ENCODE data around the gene CTIF.
A peak's percentile ranks its signal among the peaks of the same experiment; 100 is the strongest.

CTIF gene

DNA sequence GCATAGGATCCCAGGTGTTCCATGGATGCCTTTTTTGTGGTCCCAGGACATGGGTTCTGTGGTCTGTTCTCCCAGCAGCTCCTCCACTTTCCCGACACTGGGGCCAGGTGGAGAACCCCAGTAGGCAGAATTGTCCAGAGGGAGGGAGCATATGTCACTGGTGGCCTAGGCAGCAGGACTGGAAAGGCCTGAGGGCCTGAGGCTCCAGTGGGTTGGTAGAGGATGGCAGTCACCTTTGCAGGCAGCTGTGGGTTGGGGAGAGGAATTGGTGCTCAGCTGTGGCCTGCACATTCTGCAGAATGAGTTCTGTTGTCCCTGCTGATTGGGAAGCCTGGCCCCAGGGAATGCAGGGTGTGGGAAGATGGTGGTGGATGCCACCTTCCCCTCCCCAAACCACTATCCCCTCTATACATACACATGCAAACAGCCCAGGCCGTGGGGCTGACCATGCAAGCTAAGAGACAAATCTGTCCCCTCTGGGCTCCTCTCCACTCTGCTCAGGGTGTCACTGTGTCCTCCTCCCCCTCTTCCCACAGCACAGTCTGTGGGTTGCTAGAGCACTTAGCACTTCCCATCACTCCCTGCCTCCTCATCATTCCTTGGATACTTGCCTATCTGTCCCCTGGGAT, 11.4 kb downstream of the CTIF start:
- FAIRE-seq = no peak
- no peak for DNase-seq (ENCODE audit: low spot score)

DNA sequence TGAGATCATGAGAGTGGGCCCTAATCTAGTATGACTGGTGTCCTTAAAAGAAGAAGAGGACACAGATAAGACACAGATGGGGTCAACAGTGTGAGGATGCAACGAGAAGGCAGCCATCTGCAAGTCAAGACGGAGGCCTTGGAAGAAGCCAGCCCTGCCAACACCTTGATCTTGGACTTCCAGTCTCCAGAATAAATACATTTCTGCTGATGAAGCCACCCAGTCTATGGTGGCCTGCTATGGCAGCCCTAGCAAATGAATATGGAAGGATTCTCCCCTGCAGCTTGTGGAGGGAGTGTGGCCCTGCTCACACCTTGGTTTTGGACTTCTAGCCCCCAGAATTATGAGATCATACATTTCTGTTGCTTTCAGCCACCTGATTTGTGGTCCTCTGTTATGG, 12.3 kb downstream of the CTIF start:
- no peak for FAIRE-seq

DNA sequence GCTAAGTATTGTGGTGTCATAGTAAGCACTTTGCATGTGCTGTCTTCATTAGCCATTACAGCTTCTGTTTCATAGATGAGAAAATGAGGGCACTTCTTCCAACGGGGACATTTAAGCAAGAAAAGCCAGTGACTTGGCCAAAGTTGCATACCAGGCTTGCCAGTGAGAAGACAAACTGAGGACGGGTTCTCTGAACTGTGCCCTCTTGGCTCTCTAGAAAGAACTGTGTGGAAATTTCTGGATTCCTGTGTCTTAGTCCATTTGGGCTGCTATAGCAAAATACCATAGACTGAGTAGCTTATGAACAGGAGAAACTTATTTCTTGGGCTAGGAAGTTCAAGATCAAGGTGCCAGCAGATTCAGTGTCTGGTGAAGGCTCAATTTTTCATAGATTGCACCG, 13.3 kb downstream of the CTIF start:
- no peak for FAIRE-seq
- no peak for DNase-seq (ENCODE audit: low spot score)

More for the DNA sequence above, 12.3 kb downstream of the CTIF start:
- DNase-seq (ENCODE audit: low spot score) = no peak

DNA sequence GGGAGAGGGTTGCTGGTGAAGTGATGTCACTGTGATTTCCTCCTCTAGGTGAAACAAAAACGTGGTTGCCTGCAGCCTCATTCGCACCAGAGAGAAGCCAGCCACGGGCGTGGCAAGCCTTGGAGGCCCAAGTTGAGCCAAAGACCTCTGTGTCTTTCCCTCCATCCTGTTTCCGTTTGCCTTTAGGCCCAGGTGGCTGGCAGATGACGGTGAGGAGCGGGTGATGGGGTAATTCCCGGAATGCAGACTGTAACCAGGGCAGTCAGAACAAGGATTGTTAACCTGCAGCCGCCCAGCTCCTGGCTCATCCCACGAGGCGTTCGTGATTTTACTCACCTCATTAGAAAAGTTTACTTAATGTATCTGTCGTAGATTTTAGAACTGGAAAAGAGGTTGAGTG, 14.4 kb downstream of the CTIF start:
- no peak for FAIRE-seq
- no peak for DNase-seq (ENCODE audit: low spot score)

DNA sequence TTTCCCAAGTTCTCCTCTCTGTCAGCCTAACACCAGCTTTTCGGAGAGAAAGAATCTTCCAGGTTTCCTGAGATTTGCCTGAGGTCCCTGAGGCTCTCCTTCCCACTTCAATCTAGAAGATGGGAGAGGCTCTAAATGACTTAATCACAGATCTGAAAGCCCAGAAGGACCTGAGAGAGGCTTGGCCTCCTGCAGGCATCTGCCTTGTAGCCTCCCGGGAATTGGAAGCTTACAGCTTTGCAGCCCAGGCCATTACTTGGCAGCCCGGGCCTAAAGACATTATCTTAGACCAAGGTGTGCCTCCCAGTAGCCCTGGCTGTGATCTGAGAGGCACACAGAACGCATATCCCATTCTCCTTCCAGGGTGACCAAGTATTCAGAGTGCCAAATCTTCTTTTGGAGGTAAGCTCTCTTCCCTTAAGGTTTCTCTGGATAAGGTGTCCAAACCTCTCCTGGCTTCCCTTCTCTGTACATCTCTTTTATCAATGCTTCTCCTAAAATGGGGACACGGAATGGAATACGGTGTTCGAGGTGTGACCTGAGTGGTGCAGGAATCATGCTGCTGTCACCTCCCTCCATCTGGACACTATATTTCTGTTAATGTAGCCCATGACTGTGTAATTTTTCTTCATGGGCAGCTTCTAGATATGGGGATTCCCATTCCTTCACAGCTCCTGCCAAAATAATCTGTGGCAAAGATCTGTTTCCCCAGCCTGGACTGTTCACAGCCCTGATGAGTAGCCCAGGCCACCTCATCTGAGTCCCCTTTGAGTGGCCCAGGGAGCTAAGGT, 16.0 kb downstream of the CTIF start:
- no peak for DNase-seq (ENCODE audit: low spot score)
- FAIRE-seq = no peak

DNA sequence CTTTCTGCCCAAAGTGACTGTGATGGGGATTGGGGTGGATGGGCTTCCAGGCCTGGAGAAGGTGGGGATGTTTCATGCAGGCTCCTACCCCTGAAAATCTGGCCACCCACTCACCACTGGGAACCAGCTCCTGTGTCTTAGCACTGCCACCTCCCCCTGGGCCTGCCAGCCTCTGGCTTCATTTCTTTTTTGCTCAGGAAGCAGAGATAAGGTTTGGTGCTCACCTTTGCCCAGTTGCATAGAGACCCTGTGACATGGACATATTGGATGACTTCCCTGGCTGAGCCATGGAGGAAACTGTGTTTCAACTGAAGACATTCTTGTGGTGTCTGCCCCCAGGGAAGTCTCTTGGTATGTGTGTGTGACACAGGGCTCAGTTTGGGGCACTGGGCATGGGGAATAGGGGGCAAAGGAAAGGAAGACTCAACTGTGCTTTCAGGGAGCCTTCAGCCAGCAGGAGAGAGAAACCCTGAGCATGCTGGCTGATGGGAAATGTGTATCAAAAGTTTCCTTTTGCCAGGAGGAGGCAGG, 16.7 kb downstream of the CTIF start:
- FAIRE-seq (no peak), DNase-seq (ENCODE audit: low spot score) (no peak)

DNA sequence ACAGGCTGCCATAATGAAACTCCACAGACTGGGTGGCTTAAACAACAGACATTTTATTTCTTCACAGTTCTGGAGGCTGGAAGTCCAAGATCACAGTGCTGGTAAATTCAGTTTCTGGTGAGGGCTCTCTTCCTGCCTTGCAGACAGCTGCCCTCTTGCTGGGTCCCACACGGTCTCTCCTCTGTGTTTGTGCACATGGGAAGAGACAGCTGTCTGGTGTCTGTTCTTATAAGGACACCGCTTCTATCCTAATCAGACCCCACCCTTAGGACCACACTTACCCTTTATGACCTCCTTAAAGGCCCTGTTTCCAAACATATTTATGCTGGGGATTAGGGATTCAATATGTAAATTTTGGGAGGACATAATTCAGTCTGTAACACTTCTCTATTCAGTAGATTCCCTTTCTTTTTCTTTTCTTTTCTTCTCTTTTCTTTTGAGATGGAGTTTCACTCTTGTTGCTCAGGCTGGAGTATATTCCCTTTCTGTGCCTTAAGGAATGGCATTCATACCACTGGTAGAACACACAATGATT, 18.9 kb downstream of the CTIF start:
- FAIRE-seq (no peak), DNase-seq (ENCODE audit: low spot score) (no peak)

DNA sequence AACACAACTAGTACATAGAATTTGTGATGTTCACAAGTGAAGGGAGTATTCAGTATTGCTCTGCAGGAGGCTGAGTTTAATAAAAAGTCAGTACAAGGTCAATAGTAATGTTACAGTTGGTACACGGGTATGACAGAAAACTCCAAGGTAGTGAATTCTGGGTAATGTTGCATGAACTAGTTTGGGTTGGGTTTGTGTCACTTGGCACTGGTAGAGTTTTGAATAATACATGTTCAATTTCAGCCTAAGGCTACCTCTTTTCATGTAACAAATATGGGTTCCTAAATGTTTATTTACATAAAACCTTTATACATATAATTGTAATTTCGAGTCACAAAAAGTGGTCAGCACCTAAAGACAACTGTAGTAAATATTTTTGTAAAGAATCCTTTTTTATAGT, 19.4 kb downstream of the CTIF start:
- DNase-seq (ENCODE audit: low spot score) (no peak), FAIRE-seq (no peak)

DNA sequence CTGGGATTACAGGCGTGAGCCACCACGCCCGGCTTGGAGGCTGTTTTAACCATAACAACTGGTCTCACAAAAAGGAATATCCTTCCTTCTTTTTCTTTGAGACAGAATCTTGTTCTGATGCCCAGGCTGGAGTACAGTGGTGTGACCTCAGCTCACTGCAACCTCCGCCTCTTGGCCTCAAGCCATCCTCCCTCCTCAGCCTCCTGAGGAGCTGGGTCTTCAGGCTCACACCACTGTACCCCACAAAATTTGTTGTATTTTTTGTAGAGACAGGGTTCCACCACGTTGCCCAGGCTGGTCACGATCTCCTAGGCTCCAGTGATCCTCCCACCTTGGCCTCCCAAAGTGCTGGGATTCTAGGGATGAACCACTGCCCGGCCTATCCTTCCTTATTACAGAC, 21.7 kb downstream of the CTIF start:
- DNase-seq (ENCODE audit: low spot score) (no peak), FAIRE-seq (no peak)

DNA sequence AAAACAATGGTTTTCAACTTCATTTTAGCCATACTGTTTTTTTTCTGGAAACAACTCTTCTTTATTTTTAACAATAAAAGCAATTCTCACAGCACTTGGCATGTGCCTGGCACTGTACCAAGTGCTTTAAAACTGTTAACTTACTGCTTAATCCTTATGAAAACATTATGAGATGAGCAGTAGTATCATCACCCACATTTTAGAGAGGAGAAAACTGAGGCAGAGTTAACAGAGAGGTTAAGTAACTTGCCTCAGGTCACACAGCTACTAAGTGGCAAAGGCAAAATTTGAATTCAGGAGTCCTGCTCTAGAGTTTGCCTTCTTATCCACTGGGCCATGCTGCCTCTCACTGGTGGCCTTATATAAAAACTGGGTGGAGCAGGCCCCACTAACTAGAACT, 23.2 kb downstream of the CTIF start:
- no peak for FAIRE-seq

DNA sequence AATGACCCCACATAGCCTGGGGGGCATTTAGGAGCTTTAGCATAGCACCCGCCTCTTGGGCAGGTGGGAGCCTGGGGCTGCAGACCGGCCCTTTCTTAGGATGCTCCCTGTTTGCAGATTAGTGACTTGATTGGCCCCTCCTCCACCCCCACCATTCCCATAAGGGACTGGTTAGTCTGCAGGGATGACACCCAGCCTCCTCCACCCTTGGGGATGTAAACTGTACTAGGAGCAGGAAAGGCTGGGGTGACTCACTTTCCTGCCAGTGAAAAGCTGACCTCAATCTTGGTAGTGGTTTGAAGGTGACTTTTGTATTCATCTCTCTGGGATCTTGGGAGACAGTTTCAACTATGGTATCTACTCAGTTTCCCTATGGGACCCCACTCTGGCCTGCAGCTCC, 24.2 kb downstream of the CTIF start:
- DNase-seq (ENCODE audit: low spot score) = peak; percentile 70
- peak; percentile 72 for FAIRE-seq

More for the DNA sequence above, 23.2 kb downstream of the CTIF start:
- no peak for DNase-seq (ENCODE audit: low spot score)

DNA sequence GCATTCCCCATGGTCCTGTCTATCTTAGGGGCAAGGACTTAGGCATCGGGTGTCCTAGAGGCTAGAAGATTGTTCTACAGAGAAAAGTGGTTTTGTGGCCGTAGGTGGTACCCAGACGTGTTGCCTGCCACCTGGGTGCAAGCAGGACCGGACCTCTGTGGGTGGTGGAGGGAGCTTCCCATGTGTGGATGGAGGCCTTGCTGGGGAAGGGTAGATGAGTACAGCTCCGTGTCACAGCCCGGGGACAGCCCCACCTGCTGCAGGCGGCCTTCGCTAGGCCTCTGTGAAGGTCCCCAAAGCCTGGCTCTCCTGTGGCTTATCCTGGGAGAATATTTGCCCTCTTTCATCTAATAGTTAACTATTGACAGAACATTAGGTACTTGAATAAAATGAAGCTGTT, 25.3 kb downstream of the CTIF start:
- no peak for FAIRE-seq
- no peak for DNase-seq (ENCODE audit: low spot score)

DNA sequence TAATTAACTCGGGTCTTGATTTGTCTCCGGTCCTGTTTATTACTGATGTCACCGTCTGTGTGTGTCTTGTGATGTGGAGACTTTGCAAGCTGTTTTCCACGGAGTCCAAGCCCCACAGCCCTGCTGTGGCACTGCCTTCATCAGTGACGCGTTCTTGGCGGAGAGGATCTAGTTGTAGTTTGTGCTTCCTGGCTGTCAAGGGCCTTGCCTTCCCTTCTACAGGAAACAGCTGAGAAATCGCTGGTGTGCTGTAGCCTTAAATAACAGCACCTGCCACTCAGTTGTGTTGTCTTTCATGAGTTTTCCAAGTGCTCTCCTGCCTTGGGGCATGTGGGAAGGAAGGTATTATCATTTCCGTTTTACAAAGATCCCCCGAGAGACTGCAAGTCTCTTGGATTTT, 26.3 kb downstream of the CTIF start:
- no peak for DNase-seq (ENCODE audit: low spot score)

DNA sequence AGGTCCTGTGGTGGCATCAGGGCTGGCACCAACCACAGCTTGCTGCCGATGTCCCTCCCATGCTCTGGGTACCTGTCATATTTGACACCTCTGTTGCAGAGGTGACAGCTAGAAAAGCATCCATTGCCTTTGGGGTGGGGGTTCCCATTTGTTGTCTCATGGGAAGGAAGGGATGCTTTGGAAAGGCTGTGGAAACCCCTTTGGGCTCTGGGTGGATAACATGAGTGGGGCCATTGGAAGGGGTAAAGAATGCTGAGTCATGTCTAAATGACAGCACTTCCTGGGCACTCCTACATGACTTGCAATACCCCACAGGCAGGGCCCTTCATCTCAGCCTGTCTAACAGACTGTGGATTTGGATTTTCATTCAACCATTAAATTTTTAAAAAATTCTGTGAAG, 27.8 kb downstream of the CTIF start:
- peak; percentile 39 for DNase-seq (ENCODE audit: low spot score)
- FAIRE-seq = no peak

More for the DNA sequence above, 26.3 kb downstream of the CTIF start:
- no peak for FAIRE-seq

DNA sequence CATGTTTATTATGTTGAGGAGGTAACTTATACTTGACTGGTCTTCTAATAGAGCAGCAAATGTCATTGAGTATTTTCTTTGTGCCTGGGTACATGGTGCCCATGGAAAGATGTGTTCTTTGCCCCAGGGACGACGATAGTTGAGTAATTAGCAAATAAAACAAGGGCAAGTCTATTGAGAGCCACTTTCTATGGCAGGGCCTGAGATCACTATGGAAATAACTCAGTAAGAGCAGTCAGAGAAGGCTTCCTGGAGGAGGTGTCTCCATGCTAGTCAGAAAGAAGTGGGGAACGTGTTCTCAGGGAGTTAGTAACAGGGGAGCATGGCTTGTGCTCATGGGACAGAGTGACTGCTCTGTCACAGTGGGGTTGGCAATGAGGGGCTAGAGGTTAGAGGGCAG, 28.6 kb downstream of the CTIF start:
- DNase-seq (ENCODE audit: low spot score) = no peak
- no peak for FAIRE-seq

DNA sequence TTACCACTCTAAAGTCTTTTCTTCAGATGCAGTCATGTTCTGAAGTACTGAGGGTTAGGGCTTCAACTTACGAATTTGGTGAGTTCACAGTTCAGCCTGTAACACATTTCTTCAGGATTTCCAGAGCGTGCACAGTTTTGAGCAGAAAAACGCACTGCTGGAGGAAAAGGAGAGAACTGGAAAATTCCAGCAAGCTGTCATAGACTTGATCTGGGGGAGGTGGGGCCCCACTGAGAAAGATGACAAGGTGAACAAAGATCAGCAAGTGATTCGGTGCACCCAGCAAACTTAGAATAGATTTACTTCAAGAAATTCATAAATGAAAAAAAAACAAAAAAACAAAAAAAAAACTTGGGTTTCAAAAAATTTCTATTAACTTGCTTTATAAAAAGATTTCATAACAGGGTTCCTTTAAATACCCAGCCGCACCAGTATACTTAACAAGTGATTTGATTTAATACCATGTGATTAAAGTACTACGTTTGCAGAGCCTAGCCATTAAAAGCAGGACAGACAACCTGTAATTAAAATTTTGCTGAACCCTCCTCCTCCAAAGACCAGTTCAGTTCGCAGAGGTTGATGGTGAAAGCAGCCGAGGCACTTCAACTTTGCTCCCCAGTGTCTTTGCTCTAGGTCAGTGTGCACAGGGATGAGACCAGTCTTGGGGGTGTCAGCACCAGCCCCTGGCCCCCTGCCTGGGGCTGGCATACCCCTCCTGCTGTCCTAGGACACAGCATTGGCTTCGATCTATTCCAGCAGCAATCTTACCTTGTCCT, 30.5 kb downstream of the CTIF start:
- FAIRE-seq = no peak
- DNase-seq (ENCODE audit: low spot score) = no peak

DNA sequence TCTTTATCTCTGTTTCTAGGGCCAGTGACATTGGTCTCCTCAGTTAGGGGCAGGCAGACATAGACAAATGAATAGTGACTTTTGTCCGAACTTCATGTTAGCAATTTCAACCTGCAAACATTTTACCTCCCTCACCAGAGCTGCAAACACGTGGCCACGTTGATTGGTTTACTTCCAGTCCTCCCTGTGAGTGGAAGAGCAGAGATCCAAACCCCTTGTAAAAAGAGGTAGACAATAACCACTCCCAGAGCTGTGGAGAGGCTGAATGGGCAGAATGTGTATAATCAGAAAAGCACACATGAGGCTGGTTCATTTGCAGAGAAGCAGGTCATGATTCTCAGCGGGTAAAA, 31.1 kb downstream of the CTIF start:
- DNase-seq (ENCODE audit: low spot score) (no peak), FAIRE-seq (no peak)

DNA sequence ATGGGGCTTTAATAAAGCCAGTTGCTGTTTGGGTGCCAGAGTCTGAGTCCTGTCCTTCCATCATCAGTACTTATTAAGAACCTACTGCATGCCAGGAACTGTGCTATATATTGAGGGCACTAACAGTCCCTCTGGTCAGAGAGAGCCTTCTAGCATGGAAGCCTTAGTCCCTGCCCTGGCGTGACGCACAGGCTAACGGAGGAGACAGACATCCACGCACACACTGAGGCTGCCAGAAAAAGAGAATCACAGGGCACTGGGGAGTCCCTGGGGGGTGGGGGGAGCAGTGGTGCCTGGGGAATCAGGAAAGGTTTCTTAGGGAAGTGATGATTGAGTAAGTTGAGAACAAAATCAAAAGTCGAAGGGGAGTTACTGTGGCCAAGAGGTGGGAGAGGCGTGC, 31.5 kb downstream of the CTIF start:
- DNase-seq (ENCODE audit: low spot score) = no peak
- no peak for FAIRE-seq

DNA sequence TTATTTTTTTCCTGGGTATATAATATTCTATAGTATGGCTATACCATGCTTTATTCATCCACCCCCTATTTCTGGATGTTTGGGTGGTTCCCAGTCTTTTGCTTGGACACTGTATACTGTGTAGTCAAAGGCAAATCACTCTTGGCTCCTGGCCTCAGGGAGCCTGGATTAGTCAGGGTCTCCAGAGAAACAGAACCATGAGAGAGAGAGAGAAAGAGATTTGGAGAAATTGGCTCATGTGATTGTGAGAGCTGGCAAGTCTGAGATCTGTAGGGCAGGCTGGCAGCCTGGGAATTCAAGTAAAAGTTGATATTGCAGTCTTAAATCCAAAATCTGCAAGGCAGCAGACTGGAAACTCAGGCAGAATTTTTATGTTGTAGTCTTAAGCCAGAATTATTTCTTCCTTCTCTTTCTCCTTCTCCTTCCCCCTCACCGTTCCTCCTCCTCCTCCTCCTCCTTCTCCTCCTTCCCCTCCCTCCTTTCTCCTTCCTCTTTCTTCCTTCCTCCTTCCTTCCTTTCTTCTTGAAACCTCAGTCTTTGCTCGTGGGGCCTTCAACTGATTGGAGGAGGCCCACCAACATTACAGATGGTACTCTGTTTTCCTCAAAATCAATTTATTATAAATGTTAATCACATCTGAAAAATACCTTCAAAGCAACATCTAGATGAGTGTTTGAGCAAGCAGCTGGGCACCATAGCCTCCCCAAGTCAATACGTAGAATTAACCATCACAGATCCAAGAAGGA, 33.0 kb downstream of the CTIF start:
- DNase-seq (ENCODE audit: low spot score) (no peak), FAIRE-seq (no peak)

DNA sequence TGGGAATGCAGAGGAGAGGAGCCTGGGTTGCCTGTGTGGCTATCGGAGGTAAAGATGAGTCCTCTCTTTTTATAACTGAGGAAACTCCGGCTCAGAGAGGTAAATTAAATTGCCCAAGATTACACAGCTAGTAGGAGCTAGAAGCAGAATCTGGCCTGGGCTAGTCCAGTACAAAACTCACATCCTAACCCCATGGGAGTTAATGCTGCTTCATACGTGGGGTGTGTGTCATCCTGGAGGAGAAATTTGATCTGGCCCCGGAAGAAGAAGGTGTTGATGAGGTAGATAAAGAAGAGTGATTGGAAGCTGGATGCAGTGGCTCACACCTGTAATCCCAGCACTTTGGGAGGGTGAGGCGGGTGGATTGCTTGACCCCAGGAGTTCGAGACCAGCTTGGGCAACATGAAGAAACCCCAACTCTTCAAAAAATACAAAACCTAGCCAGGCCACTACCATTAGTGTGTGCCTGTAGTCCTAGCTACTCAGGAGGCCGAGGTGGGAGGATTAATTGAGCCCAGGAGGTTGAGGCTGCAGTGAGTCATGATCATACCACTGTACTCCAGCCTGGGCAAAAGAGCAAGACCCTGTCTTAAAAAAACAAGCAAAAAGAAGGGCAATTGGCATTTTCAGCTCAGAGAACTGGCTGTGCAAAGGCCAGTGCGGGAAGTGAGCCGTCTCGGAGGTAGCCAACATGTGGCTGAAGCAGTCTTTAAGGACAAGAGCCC, 33.7 kb downstream of the CTIF start:
- no peak for DNase-seq (ENCODE audit: low spot score)
- no peak for FAIRE-seq
